Hepatic stellate cell (primary cell): Measurements from ENCODE around the gene SCAMP1.
"Not testable (repeated sequence)": the region's sequence is repeated elsewhere in the genome, so short reads cannot be mapped to it uniquely, and the experiment has no call there.

ENCODE experiments used
- DNase-seq: peaks from one replicate; pipeline ENCODE4 v3.0.0; 2011; ENCODE audit warnings: low spot score

Gene SCAMP1

DNA sequence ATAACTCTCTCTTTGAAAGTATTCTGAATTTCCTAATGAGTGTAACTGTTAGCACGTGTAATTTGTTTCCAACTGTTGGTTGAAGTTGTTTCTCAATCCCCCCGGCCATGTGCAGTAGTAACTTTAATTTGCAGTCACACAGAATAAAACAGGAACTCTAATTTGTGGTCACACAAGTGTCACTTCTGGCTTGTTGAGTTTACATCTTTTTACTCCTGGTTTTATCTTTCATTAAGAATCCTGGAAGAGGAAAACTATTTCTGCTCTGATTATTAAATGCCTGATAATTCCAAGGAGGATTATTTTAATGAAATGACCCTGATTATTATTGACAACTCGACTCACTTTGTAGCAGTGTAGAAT is 1.2 kb downstream of the SCAMP1 start:
- DNase-seq, result no peak

DNA sequence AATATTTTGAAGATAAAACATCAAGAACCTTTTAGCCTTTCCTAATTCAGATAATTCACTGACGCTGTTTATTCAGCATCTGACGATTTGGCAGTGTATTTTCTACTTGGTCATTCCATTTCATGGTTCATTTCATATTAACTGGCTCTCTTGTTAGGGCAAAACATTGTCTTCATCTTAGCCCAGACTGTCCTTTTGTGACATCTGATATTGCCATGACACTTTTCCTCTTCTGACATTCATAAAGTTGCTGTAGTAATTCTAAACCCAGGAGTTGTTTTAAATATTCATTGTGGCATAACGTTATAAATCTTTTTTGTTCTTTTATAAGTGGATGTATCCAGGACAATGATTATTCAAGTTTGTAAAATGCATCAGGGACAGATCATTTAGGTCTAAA is 1.8 kb downstream of the SCAMP1 start:
- no peak for DNase-seq

DNA sequence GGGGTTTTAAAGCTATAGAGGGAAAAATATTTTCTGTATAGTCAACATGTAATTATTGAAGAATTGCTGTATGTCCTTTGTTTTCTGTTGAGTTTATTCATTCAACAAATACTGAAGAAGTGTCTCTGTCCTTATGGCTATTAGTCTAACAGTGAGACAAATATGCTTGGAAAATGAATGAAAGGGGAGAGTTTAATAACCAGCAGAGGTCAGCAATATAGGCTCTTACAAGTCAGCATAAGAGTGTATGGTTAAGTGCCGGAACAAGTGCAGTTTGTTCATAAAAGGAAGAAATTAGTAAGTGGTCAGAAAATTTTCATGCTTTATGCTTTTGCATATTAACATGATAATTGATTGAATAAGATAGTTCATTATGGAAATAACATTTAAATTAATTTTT is 3.6 kb downstream of the SCAMP1 start:
- DNase-seq, result no peak

DNA sequence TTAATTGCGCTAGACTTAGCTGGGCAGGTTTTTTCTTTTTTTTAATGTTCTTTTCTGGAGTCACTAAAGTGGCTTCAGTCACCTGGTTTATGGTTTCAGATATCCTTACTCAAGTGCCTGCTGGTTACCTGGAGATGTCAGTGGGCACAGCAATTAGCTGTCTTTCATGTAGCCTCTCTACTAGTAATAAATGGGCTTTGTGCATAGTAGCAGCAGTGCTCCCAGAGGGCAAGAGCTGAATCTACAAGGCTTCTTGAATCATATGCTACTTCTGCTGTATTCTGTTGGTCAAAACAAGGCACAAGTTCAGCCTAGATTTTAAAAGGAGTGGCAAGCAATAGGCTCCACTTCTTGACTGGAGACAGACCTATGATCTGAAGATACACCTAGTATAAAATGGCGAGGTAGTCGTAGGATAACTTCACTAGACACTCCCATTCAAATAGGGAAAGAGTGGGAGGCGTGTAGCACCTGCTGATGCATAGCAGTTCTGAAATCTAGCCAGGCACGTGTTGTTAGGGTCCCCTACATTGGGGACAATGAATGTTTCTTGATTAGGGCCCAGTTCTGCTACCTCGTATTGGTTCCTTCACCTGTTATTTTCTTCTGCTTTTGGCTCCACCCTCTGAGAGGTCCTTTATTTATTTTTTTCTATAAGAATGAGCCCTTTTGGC is 7.0 kb downstream of the SCAMP1 start:
- no peak for DNase-seq

DNA sequence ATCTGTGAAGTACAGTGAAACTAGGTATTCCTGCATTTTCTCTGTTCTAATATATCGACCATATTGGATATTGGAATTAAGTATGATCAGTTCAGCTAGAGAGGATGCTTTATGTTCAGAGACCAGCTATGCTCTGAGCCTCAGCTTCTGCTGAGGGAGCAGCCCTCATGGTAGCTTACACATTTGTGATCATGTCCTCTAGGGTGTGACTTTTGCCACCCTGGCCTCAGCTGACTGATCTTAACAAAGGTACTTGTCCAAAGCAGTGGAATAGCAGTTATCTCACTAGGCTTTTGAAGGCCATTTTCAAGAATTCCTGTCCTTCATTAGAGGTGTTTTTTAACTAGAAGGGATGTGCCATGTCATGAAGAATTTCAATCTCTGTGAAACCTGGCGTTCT is 9.3 kb downstream of the SCAMP1 start:
- no peak for DNase-seq

DNA sequence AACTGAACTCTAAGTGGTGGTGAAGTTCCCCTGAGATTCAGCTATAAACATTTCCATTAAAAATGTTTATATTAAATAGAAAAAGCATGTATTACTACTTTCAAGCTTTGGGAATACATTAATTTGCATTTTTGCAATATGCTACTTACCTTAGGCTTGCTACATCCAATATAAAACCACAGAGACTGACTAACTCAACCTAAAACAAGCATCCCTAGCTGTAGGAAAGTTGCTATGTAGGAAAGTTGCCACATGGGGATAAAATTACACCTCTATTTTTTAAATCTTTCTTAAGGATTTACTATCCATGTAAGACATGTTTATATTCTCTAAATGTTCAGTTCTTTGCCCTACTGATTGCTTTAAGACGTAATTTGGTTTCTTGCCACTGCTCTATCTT is 12.8 kb downstream of the SCAMP1 start:
- DNase-seq, result no peak

DNA sequence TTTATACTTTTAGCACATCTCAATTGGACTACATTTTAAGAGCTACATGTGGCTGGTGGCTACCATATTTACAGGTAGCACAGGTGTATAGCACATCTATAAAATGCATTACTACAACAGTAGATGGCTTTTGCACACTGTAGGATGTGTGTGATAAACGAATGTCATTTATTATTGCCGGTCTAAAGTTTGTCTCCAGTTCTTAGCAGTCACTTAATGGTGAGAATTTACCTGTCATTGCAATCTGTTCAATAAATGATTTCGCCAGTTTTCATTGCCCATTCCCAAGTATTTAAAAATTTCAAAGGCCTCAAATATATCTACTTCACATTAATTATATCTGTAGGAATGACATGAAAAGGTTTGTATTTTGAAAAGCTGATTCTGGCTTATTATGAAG is 15.9 kb downstream of the SCAMP1 start:
- no peak for DNase-seq

DNA sequence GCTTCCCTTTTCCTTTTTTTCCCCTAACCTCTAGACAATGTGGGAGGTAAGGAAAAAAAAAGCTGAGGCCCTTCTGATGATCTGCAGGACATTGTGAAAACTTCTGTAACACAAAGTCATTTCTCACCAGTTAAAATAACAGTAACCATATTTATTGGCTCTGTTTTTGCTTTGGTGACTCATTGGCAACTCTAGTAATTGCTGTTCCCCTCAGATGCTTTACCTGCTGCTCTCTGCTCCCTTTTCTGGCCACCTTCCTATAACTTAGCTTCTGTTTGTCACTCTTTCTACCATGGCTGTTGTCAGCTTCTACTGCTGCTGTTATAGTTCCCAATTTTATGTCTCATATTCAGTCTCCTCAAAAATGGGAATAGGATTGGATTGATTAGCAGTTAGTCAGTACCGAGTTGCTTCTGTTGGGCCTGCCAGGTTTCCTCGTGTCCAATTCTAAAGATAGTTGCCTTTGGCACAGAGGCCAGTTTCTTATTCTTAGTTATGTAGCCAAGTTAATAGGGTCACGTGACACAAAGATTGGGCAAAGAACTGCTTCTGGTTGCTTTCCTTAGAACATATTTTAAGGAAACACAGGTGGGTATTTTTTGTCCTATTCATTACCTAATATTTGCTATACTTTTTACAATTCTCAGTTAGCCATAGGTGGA is 16.8 kb downstream of the SCAMP1 start:
- DNase-seq, result no peak

DNA sequence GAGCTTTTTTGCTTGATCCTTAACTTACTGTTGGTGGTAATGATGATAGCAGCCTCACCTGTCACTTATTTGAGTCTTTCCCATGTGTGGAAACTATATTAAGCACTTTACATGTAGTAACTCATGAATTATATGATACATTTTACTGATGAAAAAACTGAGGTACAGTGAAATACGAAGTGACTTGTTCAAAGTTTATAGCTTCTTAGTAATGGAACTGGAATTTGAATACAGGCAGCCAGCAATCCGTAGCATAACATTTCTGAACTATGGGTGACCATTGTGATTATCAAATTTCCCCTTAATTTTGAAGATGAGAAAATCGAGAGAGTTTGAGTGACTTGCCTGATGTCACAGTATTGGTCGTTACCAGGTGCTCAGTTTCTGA is 17.3 kb downstream of the SCAMP1 start:
- DNase-seq, result no peak

DNA sequence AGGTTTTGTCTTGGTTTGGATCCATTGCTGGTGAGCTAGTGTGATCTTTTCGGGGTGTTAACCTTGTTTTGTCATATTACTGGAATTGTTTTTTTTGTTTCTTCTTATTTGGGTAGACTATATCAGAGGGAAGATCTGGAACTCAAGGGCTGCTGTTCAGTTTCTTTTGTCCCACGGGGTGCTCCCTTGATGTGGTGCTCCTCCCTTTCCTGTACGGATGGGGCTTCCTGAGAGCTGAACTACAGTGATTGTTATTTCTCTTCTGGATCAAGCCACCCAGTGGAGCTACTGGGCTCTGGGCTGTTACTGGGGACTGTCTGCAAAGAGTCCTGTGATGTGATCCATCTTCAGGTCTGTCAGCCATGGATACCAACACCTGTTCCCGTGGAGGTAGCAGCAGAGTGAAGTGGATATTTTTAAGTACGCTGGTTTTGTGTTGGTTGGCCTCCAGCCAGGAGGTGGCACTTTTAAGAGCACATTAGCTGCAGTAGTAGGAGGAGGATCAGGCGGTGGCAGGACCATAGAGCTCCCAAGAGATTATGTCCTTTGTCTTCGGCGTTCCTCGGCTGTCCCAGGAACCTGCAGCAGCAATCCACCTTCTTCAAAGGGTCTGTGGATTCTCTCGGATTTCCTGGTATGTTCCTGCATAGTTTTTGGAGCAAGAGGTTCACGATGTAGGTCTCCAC is 27.2 kb downstream of the SCAMP1 start:
- DNase-seq, result no peak

DNA sequence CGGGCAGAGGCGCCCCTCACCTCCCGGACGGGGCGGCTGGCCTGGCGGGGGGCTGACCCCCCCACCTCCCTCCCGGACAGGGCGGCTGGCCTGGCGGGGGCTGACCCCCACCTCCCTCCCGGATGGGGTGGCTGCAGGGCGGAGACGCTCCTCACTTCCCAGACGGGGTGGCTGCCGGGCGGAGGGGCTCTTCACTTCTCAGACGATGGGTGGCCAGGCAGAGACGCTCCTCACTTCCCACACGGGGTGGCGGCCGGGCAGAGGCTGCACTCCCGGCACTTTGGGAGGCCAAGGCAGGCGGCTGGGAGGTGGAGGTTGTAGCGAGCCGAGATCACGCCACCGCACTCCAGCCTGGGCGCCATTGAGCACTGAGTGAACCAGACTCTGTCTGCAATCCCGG is 30.9 kb downstream of the SCAMP1 start:
- not testable (repeated sequence) for DNase-seq

DNA sequence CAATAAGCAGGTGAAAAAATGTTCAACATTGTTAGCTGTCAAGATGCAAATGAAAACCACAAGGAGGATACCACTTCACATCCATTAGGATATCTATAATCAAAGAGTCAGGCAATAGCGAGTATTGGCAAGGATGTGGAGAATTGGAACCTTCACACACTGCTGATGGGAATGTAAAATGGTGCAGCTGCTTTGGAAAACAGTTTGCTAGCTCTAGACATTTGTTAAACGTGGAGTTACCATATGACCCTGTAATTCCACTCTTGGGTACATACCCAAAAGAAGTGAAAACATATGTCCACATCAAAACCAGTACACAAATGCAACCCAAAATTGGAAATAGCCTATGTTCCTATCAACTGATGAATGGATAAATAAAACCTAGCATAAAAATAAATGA is 37.4 kb downstream of the SCAMP1 start:
- no peak for DNase-seq

DNA sequence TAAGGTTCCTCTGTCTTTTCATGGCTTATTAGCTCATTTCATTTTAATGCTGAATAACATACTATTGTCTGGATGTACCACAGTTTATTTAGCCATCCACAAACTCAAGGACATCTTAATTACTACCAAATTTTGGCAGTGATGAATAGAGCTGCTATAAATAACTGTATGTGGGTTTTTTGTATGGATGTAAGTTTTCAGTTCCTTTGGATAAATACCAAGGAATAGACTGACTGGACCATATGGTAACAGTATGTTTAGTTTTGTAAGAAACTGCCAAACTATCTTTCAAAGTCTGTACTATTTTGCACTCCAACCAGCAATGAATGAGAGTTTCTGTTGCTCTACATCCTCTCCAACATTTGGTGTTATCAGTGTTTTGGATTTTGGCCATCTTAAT is 38.7 kb downstream of the SCAMP1 start:
- DNase-seq, result no peak

DNA sequence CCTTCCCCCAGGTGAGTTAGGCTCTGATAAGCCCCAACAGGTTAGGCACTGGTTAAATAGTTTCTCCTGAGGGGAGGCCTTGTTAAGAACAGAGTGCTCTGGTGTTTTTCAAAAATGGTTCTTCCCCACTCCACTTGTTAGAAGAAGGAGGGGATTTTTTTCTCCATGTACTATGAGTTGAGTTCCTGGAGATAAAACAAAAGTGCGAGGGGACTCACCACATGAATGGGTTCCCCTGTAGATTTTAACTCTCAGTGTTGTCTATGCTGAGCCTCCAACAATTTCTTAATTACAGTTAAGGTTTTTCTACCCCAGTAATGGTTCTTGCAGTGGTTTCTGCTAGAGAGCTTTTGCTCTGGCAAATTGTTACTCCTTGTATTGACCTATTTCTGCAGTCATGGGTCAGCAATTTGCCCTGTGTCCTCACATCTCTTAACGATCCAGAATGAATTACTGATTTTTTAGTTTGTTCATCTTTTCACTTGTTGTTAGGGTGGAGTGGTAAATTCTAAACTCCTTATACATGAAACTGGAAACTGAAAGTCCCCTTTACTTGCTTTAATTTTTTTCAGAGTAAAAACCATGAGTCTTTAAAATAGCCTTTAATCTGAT is 44.4 kb downstream of the SCAMP1 start:
- no peak for DNase-seq

DNA sequence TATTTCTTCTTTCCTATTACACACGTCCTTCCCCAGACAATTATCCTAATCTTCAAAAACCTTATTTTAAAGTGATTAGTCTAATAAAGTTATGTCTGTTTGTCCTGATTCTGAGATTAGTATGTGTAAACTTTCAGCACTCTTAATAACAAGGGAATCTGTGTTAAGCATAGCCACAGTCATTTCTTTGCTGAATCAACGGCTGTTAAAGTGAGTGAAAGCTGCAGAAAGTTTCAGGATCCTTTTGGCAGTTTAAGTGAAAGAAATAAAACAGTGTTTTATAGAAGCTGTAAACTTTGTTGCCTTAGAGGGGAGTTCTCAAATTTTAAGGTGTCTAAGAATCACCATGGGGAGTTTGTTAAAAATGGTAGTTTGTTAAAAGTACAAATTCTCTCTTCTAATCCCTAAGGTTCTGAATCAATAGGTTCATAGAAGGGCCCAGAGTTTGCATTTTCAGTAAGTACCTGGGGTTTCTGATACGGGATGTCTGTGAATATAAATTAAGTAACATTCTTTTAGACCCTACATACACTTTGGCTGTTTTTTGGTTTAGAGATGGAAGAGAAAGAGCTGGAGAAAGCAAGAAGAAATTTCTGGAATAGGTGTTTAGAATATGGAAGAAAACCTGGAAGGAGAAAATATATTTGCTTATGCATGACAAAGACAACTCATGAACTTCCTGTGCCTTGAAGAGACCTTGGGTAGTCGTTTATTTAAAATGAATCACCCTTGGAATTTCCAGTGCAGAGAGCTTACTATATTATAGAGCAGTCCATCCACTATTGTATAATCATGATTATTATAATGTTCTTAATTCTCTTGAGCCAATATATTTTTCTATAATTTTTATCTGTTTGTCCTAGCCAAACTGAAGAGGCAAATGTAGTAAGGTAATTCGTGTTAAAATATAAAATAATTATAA is 45.7 kb downstream of the SCAMP1 start:
- DNase-seq, result peak; percentile 35

DNA sequence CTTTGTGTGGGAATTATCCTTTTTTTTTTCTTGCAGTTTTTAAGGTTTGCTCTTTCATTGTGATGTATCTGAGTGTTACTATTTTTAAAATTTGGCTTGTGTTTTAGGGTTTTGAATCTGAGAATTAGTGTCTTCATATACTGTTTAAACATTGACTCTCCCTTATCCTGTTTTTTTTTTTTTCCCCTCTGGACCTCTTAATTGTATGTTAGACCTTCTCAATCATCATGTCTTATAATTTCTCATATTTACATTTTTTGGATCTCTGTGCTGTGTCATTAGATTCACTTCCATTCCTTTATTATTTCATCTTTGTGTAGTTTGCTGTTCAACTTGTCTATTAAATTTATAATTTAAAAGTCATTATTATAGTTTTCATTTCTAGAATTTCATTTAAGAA is 47.0 kb downstream of the SCAMP1 start:
- no peak for DNase-seq

DNA sequence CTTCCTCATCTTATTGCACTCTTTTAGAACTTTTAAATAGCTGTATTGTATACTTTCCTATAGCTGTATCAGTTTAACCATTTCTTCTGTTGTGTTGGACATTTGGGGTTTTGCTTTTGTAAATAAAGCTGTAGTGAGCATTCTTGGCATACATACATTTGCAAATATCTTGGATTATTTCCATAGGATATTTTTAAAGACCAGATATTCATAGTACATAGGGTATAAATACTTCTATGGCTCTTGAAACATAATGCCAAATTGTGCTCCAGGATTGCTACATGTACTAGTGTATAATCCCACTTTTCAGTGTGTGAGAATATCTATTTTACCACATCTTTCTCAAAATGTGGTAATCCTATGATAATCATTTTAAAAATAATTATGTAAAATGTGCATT is 51.2 kb downstream of the SCAMP1 start:
- no peak for DNase-seq

DNA sequence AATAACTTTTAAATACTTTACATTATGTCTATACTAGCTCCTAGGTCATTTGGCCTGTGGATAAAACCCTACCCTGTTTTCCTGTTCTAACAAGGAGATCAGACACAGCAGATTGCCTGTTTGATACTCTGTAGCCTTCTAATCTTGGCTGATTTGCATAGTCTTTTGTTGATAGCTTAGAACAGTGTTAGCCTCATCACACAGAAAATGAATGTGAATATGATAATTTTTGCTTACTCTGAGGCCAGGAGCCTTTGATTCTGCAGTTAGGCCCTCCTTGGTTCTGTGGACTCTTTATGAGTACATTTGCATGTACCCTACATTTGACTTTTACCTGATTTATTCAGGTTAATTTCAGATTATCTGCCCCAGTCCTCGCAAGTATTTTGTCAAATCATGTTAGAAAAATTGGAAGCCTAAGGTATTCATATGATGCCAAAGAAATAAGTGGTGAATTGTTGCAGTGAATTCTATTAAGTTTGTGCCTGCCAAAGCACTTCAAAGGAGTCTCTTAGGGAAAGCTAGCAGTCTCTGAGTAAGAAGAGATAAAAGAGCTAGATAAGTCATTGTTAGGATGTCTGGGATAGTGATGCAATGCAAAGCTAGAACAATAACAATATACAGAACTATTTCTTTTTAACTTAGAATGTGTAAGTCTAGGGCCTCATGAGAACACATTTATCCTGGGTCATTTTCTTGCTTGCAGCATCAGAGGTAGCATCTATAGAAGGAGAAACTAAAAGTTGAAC is 56.4 kb downstream of the SCAMP1 start:
- no peak for DNase-seq

DNA sequence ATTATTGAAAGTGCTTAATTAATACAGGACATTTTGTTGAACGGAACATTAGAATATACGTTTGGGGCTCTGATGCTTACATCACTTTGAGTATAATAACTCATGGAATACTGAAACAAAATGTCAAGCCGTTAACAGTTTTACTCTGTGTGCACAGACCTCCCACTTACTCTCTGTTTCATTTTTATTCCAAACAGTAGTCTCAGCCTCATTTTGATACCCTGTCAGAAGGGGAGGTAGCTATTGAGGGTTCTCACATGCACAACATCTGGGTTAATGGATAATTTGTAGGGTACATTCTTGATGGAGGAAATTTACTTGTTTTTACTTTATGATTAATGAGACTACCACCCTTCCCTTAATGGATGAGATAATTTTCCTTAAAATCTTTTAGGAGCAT is 59.0 kb downstream of the SCAMP1 start:
- no peak for DNase-seq

DNA sequence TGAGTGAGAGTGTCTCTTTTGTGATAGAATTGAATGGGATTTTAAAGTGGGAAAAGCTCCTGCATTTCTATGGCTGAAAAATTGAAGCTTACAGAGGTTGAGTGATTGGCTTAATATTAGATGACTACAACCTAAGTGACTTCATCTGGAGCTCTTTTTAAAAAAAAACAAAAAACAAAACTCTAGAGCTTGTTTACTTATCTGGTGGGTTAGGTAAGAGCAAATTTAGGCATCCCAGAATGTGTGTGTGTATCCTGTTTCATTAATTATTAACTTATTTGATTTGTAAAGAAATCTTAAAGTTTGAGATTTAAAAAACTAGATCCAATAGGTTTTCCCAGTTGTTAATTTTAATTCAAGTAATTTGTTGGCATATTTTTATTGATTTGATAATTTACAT is 60.1 kb downstream of the SCAMP1 start:
- DNase-seq, result no peak

DNA sequence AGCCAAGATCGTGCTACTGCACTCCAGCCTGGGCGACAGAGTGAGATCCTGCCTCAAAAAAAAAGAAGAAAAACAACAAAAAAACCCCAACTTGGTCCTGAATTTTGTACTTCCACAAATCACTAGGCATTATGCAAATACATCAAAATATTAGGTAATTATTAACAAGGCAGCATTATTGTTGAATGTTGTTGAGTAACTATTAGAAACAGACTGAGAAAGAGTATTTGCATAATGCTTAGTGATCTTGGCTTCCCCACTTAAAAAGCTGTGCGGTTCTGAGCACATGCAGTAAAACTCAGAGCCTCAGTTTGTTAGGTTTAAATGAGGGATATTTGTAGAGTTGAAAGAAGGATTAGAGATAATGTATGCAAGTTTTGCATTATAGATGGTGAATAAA is 64.2 kb downstream of the SCAMP1 start:
- no peak for DNase-seq
